ENCODE data around the gene BPIFB1. TPM values are rescaled to one million over a fixed set of nuclear protein-coding genes. Genes with fewer than 3 reads are reported as not detected.

BPIFB1 gene
- total and polyA plus RNA-seq, 2 of the 13 experiments (the other 11 are each of a cell fraction or from before 2014, with no cell fraction given): 0.82 to 4.4 TPM

DNA sequence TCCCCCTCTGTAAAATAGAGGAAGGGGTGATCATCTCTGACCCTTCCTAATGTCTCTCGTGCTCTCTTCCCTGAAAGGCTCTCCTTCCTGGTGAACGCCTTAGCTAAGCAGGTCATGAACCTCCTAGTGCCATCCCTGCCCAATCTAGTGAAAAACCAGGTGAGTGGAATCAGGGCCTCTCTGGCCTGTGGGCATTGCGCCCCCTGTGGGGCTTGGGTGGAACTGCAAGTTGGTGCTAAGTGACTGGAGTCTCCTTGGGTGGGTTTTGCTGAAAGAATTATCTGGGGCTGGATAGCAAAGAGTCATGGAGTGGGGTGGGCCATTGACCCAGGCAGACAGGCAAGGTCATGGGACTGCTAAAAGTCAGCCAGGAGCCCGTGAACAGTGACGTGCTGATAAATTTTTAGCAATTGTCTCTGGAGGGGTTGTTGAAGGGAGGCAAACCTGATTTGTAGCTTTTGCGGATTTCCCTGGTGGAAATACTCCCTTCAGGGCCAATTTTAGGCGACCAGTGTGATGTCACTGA, 8.9 kb downstream of the BPIFB1 start (continued):
- TF ChIP-seq, protein P1, sequence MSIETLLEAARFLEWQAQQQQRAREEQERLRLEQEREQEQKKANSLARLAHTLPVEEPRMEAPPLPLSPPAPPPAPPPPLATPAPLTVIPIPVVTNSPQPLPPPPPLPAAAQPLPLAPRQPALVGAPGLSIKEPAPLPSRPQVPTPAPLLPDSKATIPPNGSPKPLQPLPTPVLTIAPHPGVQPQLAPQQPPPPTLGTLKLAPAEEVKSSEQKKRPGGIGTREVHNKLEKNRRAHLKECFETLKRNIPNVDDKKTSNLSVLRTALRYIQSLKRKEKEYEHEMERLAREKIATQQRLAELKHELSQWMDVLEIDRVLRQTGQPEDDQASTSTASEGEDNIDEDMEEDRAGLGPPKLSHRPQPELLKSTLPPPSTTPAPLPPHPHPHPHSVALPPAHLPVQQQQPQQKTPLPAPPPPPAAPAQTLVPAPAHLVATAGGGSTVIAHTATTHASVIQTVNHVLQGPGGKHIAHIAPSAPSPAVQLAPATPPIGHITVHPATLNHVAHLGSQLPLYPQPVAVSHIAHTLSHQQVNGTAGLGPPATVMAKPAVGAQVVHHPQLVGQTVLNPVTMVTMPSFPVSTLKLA (IDR thresholded peaks at IDR 0.05): no peak
- no peak for TF ChIP-seq ETV6 (CRISPR knock-in tag; conservative IDR thresholded peaks at IDR 0.05)
- TF ChIP-seq ZNF121 (CRISPR knock-in tag; IDR thresholded peaks at IDR 0.05): no peak
- TF ChIP-seq SETDB1 (CRISPR knock-in tag; IDR thresholded peaks at IDR 0.05; ENCODE audit: borderline replicate concordance): no peak
- TF ChIP-seq ZNF24 (IDR thresholded peaks at IDR 0.05): no peak
- TF ChIP-seq ZNF572 (CRISPR knock-in tag; IDR thresholded peaks at IDR 0.05): peak; percentile 92
- no peak for TF ChIP-seq CBX2 (IDR thresholded peaks at IDR 0.05; ENCODE audit: low read depth, low read length)
- 0 out of 2 replicates have a peak, but pooled peaks have one; percentile 63 for TF ChIP-seq CBX2 (CRISPR knock-in tag; IDR thresholded peaks at IDR 0.05; ENCODE audit: low read depth)
- TF ChIP-seq ZFP36 (IDR thresholded peaks at IDR 0.05; ENCODE audit: borderline replicate concordance, low read depth, low read length, partially characterized antibody): no peak
- TF ChIP-seq, protein P2, sequence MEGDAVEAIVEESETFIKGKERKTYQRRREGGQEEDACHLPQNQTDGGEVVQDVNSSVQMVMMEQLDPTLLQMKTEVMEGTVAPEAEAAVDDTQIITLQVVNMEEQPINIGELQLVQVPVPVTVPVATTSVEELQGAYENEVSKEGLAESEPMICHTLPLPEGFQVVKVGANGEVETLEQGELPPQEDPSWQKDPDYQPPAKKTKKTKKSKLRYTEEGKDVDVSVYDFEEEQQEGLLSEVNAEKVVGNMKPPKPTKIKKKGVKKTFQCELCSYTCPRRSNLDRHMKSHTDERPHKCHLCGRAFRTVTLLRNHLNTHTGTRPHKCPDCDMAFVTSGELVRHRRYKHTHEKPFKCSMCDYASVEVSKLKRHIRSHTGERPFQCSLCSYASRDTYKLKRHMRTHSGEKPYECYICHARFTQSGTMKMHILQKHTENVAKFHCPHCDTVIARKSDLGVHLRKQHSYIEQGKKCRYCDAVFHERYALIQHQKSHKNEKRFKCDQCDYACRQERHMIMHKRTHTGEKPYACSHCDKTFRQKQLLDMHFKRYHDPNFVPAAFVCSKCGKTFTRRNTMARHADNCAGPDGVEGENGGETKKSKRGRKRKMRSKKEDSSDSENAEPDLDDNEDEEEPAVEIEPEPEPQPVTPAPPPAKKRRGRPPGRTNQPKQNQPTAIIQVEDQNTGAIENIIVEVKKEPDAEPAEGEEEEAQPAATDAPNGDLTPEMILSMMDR (CRISPR knock-in tag; IDR thresholded peaks at IDR 0.05): peak; percentile 100
- TF ChIP-seq NAIF1 (CRISPR knock-in tag; IDR thresholded peaks at IDR 0.05; ENCODE audit: borderline replicate concordance): no peak
- no peak for TF ChIP-seq MAFF (IDR thresholded peaks at IDR 0.05; ENCODE audit: low read depth, low read length)
- TF ChIP-seq ZNF567 (CRISPR knock-in tag; IDR thresholded peaks at IDR 0.05; ENCODE audit: borderline replicate concordance): peak; percentile 88; the same call in 1 of the 2 replicates
- no peak for TF ChIP-seq SAP130 (CRISPR knock-in tag; IDR thresholded peaks at IDR 0.05; ENCODE audit: low read depth)
- no peak for TF ChIP-seq NFRKB (IDR thresholded peaks at IDR 0.05)
- TF ChIP-seq ZNF232 (CRISPR knock-in tag; IDR thresholded peaks at IDR 0.05; ENCODE audit: borderline replicate concordance): no peak
- no peak for TF ChIP-seq TRIM24 (CRISPR knock-in tag; IDR thresholded peaks at IDR 0.05)
- no peak for TF ChIP-seq IRF2 (CRISPR knock-in tag; IDR thresholded peaks at IDR 0.05)
- no peak for TF ChIP-seq MYC (CRISPR knock-in tag; IDR thresholded peaks at IDR 0.05; ENCODE audit: borderline replicate concordance)
- TF ChIP-seq ZNF557 (CRISPR knock-in tag; IDR thresholded peaks at IDR 0.05): no peak
- TF ChIP-seq ZNF839 (CRISPR knock-in tag; IDR thresholded peaks at IDR 0.05; ENCODE audit: borderline replicate concordance): peak; percentile 63; the same call in 1 of the 2 replicates
- no peak for TF ChIP-seq ZNF720 (CRISPR knock-in tag; IDR thresholded peaks at IDR 0.05)
- TF ChIP-seq, protein P3, sequence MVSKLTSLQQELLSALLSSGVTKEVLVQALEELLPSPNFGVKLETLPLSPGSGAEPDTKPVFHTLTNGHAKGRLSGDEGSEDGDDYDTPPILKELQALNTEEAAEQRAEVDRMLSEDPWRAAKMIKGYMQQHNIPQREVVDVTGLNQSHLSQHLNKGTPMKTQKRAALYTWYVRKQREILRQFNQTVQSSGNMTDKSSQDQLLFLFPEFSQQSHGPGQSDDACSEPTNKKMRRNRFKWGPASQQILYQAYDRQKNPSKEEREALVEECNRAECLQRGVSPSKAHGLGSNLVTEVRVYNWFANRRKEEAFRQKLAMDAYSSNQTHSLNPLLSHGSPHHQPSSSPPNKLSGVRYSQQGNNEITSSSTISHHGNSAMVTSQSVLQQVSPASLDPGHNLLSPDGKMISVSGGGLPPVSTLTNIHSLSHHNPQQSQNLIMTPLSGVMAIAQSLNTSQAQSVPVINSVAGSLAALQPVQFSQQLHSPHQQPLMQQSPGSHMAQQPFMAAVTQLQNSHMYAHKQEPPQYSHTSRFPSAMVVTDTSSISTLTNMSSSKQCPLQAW (CRISPR knock-in tag; IDR thresholded peaks at IDR 0.05): peak; percentile 91
- TF ChIP-seq, protein P4, sequence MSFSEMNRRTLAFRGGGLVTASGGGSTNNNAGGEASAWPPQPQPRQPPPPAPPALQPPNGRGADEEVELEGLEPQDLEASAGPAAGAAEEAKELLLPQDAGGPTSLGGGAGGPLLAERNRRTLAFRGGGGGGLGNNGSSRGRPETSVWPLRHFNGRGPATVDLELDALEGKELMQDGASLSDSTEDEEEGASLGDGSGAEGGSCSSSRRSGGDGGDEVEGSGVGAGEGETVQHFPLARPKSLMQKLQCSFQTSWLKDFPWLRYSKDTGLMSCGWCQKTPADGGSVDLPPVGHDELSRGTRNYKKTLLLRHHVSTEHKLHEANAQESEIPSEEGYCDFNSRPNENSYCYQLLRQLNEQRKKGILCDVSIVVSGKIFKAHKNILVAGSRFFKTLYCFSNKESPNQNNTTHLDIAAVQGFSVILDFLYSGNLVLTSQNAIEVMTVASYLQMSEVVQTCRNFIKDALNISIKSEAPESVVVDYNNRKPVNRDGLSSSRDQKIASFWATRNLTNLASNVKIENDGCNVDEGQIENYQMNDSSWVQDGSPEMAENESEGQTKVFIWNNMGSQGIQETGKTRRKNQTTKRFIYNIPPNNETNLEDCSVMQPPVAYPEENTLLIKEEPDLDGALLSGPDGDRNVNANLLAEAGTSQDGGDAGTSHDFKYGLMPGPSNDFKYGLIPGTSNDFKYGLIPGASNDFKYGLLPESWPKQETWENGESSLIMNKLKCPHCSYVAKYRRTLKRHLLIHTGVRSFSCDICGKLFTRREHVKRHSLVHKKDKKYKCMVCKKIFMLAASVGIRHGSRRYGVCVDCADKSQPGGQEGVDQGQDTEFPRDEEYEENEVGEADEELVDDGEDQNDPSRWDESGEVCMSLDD (CRISPR knock-in tag; IDR thresholded peaks at IDR 0.05; ENCODE audit: borderline replicate concordance): no peak
- no peak for TF ChIP-seq ATAD3A (CRISPR knock-in tag; IDR thresholded peaks at IDR 0.05)
- no peak; the same call in none of the 2 replicates for TF ChIP-seq ZNF274 (CRISPR knock-in tag; IDR thresholded peaks at IDR 0.05)

Data from HepG2 (cell line).